ENCODE data around the gene TMEFF2.

Gene TMEFF2, protein sequence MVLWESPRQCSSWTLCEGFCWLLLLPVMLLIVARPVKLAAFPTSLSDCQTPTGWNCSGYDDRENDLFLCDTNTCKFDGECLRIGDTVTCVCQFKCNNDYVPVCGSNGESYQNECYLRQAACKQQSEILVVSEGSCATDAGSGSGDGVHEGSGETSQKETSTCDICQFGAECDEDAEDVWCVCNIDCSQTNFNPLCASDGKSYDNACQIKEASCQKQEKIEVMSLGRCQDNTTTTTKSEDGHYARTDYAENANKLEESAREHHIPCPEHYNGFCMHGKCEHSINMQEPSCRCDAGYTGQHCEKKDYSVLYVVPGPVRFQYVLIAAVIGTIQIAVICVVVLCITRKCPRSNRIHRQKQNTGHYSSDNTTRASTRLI

DNA sequence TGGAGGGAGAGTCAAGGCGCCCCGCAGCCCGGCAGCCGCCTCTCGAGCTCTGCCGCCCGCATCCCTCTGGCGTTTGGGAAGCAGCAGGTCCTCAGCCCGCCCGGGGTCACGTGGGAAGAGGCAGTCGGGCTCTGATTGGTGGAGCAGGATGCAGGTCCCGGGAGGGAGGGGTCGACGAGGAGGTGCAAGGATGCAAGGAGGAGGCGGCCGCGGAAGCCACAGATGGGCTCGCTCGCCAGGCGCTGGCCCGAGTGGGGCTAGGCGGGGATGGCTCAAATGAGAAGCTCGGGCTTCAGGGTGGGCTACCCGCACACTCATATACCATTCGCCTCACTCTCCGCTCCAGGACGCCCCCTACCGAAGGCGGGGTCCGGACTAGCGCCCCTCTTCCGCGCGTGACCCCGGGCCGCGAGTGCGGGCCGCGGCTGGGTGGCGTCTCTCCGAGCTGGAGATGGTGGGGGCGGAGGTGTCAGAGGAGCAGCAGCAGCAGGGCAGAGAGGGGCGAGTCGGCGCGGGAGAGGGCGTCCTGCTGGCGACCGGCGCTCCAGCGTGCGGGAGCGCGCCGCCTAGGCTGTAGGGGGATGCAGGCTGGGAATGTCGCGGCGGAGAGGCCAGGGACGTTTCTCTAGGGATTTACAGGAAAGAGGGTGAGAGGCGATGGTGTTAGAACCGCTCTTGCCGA is at the start of gene TMEFF2:
TSS of gene TMEFF2 (minus strand) at position 68 of the 682 bp plus-strand sequence. CDS start 409 bp downstream, outside the sequence.
- peak; percentile 7 to 11 for DNase-seq (ENCODE audit: low read depth in 1 of 2, low spot score in 1 of 2)

DNA sequence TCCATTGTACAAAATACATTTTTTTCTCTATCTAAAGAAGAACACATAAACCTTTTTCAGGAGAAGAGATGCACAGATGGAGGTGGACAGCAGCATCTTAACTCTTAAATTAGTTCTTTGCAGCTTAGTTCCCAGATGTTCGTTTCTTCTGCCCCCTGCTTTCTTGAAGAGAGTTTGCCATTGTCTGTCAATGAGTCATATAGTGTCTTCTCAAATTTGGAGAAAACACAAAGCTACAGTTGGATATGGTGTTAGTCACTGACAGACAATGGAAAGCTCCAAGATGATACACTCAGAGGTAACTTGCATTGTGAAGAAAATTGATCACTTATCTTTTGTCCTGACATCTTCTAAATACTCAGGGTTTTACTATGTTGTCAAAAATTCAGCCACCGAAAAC is 48.8 kb upstream of the TMEFF2 start:
- no peak for DNase-seq (ENCODE audit: low read depth in 1 of 2, low spot score in 1 of 2)

DNA sequence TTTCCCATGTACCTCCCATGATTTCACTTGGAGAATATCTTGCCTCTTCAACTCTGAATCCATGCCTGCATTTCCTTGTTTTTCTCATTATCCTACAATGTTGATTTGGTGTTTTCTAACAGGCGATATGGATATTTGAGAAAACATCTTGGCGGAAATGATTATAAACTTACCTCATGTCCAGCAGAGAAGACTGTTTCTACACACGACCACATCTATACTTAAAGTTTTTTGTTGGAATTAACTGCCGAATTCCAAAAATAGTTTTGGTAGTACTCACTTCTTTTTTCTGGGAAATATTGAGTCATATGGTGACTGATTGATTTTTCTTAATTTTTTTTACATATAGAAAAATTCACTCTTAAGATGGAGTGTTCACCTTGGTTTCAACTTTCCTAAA is 41.4 kb upstream of the TMEFF2 start:
- no peak for DNase-seq (ENCODE audit: low read depth in 1 of 2, low spot score in 1 of 2)

DNA sequence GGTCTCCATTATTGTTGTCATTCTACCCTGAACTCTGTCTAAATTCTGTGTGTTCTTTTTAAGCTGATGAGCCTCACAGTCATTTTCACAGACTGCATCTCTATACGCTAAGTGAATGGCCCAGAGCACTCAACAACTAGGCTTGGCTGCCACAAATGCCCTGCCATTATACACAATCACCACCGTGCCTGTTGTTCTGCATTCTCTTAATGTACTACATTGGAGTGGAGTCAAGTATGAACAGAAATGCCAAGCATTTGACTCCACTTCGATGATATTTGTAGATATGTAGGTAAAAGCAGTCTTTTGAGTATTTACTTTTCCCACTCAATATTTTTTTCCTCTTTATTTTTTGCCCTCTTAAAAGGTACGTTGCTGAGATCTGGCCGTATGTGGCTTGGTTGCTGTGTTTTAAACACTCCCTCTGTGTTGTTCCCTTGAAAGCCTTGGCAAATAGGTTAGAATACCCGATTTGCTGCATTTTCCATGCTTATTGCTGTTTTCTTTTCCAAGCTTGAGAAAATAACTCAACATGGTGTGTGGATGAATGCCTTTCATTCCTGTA is 36.2 kb upstream of the TMEFF2 start:
- no peak for DNase-seq (ENCODE audit: low read depth in 1 of 2, low spot score in 1 of 2)

DNA sequence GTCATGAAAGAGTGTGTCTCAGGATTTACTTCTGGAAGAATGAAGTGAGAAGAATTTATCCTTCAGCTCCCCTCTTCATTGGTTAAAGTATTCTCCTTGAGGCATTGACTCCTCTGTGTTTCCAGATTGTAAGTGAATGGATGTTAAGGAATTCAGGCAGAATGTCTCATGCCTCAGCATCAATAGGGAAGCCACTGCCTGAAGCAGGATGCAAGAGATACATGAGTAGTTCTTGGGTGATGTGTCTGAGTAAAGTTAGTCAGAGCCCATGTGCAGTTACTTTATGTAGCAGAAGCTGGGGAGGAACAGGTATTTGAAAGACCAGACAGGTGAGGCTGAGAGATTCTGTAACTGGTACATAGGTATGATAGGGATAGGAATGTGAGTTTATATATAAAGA is 34.0 kb upstream of the TMEFF2 start:
- no peak for DNase-seq (ENCODE audit: low read depth in 1 of 2, low spot score in 1 of 2)

DNA sequence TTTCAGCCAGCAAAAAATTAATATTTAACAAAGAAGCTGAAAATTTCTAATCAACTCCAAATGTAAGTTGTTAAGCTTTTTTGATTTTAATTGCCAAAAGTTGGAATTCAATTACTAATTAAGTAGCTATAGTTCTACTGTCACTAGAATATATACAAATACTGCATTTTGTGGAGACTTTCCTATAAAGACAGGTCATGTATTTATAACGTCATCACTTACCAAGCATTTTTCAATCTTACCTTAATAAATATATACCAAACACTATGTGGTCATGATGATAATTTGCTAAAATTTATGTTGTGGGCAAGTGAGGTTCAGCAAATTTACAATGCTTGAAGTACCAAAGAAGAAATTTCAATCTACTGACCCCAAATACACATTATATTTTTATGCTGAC is 24.2 kb upstream of the TMEFF2 start:
- no peak for DNase-seq (ENCODE audit: low read depth in 1 of 2, low spot score in 1 of 2)

DNA sequence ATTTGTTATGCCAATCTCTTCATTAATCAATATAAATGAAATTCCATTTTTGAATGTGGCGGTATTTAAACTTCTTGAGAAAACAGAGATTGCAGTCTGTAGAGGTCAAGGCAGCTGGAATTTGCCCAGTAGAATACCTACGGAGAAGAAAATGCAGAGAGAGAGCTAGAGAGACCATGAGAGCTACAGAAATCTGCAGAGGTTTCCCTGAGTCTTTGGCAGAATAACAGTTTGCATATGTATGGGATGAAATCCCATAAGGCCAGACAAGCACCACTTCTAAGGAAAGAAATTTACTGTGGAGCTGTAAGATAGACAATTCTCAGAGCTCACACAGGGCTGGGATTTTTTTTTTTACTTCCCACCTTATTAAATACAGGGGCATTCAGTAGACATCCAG is 23.6 kb upstream of the TMEFF2 start:
- no peak for DNase-seq (ENCODE audit: low read depth in 1 of 2, low spot score in 1 of 2)

GRCh38 chr2:192216336-192216735 is 21.6 kb upstream of the TMEFF2 start:
- no peak for DNase-seq (ENCODE audit: low read depth in 1 of 2, low spot score in 1 of 2)

- no peak for DNase-seq (ENCODE audit: low read depth in 1 of 2, low spot score in 1 of 2)
Measured at GRCh38 chr2:192215096-192215877, 20.6 kb upstream of the TMEFF2 start.

DNA sequence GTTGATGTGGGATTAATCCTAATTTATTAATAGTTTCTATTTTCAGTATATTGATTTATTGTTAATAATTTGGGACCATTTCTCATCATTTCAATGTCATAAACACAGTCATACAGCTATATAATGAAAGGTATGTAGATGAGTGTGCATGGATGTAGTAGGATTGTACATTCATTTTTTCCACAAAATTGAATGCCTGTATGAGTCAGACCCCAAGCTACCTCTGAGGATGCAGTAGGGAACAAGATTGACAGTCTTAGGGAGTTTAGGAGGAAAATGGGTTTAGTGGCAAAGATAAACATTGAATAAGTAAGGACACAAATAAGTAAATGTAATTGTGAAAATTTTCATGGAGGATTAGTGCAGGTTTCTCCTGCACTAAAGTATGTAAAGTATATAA is 14.1 kb upstream of the TMEFF2 start:
- no peak for DNase-seq (ENCODE audit: low read depth in 1 of 2, low spot score in 1 of 2)

DNA sequence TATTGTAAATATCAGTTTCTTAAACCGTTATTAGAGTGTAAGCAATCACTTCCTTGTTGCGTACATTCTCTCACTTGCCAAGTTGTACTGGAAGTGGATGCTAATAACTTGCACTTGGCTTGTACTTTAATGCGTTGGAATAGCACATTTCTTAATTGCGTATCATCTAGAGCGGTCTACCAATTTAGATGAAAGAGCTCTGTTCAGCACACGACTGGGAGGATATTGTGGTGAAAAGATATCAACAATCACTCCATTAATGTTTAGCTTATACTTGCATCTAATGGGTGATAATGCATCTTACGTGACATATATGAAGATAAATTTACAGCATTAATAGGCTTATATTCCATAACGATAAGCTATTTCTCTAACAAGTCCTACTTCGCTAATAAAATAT is 11.7 kb upstream of the TMEFF2 start:
- DNase-seq (ENCODE audit: low read depth in 1 of 2, low spot score in 1 of 2), result no peak

GRCh38 chr2:192203876-192204275 is 9.1 kb upstream of the TMEFF2 start:
- DNase-seq (ENCODE audit: low read depth in 1 of 2, low spot score in 1 of 2), result no peak

DNA sequence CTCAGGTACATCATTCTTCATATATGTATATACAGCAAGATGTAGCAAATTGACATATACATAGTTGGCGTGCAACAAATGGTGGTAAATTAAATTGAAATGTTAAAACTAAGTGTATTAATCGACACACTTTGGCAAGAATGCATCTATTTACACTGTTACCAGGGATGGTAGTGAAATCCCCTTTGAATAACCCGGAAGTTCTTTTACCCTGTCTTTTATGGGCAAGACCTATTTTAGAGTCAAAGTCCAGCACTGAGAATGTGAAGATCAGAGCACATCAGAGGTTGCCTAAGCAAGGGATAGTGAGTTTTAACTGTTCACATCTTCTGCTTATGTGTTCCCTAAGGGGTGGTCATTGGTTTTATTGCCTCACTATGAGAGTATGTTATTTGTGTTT is 7.6 kb upstream of the TMEFF2 start:
- no peak for DNase-seq (ENCODE audit: low read depth in 1 of 2, low spot score in 1 of 2)

- DNase-seq (ENCODE audit: low read depth in 1 of 2, low spot score in 1 of 2), result no peak
Measured at GRCh38 chr2:192201116-192201515, 6.4 kb upstream of the TMEFF2 start.

GRCh38 chr2:192197357-192197756 is 2.6 kb upstream of the TMEFF2 start:
- no peak for DNase-seq (ENCODE audit: low read depth in 1 of 2, low spot score in 1 of 2)

DNA sequence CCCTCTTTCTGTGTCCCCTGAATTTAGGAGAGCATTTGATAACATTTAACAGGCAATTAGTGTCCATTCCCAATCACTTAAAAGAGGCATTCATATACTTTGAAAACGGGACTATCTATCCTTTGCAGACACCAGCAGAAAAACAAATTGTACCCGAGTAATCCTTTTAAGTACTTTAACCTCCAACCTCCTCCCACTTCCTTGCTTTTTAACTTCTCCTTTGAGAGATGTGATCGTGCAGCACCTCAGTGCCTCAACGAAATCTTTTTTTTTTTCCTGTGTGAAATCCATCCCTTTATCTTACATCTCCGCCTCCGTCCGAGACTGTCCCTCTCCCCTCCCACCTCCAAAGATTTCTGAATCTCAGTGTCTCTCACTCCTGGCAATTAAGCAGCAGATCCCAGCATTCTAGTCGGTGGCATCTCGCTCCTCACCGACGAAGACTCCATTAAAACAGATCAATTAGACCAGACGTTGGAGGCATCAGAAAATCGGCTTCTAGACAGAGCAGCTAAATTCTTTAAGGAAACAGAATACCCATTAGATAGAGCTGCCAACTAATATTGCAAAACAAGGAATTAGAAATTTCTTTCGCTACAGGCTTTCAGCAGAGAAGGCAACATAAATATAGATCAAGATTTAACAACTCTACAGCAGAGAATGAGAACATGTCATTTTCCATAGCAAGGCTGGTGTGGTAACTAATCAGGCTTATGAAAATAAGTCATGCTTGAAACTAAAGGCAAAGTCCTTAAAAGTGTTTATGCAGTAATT is 1.9 kb upstream of the TMEFF2 start:
- DNase-seq (ENCODE audit: low read depth in 1 of 2, low spot score in 1 of 2), result no peak

DNA sequence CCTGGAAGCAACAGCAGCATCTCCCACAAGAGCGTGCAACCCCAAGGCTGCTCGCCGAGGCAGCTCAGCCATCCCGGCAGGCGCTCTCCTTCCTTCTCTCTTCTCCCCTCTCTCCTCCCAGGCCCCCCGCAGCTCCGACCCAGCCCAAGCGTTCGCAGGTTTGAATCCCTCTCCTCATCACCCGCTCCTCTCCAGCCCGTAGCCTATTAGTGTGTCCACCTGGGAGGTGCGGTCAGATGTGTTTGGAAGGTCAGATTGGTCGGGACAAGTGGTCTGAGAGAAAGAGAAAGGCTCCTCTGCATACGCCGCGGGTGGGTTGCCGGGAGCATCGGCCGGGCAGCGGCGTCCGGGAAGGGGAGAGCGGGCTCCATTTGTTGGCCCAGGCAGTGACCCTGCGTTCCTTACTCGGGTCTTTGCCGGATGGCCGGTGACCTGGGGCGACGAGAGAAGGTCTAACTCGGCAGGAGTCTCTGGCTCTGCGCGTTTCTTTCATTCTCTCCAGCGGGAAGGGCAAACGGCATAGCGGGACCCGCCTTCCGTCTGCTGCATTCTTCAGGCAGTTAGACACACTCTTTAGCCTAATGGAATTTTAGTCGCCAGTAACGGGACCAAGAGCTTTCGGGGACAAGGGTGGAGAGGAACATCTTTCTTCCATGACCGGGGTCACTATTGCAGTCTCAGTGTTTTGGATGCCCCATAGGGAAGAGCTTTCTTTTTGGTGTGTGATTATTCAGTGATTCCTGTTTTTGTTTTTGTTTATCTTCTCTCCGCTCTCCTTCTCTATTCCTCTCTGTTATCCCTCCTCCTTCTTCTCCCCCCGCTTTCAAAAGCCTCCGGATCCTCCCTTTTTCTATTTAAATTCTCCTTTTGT is 1.1 kb upstream of the TMEFF2 start:
- no peak for DNase-seq (ENCODE audit: low read depth in 1 of 2, low spot score in 1 of 2)

- peak in 1 of 2 donors; percentile 4 for DNase-seq (ENCODE audit: low read depth in 1 of 2, low spot score in 1 of 2)
Measured at GRCh38 chr2:192194265-192194865, 368 bp downstream of the TMEFF2 start.

- DNase-seq (ENCODE audit: low read depth in 1 of 2, low spot score in 1 of 2), result no peak
Measured at GRCh38 chr2:192190474-192190873, 4.3 kb downstream of the TMEFF2 start.
